DMS 273 treated with DMSO at 0.1 percent for 48 hours (cell line): ENCODE results near the gene SLC34A2.
"Not testable (repeated sequence)": the region's sequence is repeated elsewhere in the genome, so short reads cannot be mapped to it uniquely, and the experiment has no call there.

Experiments
- DNase-seq: peaks from one replicate; lab custom pipeline; 2025; lab: John Stamatoyannopoulos, UW

Gene SLC34A2

GRCh38 chr4:25654971-25655963, at the start of gene SLC34A2:
SLC34A2 (plus strand) TSS chr4:25655851; CDS start chr4:25662501, 6,650 bp downstream.
- DNase-seq, result no peak

- DNase-seq, result no peak
Measured at GRCh38 chr4:25608644-25609043, 47.0 kb upstream of the SLC34A2 start.

- DNase-seq, result no peak
Measured at GRCh38 chr4:25609976-25610375, 45.7 kb upstream of the SLC34A2 start.

GRCh38 chr4:25613613-25614012, 42.0 kb upstream of the SLC34A2 start:
- not testable (repeated sequence) for DNase-seq

- DNase-seq, result no peak
Measured at GRCh38 chr4:25614807-25615206, 40.8 kb upstream of the SLC34A2 start.

GRCh38 chr4:25621027-25621930, 34.4 kb upstream of the SLC34A2 start:
- no peak for DNase-seq

GRCh38 chr4:25624616-25625015, 31.0 kb upstream of the SLC34A2 start:
- no peak for DNase-seq

GRCh38 chr4:25628451-25628850, 27.2 kb upstream of the SLC34A2 start:
- DNase-seq, result no peak

- no peak for DNase-seq
Measured at GRCh38 chr4:25632135-25632534, 23.5 kb upstream of the SLC34A2 start.

GRCh38 chr4:25633541-25633940, 22.1 kb upstream of the SLC34A2 start:
- no peak for DNase-seq

GRCh38 chr4:25635501-25635900, 20.1 kb upstream of the SLC34A2 start:
- no peak for DNase-seq

- no peak for DNase-seq
Measured at GRCh38 chr4:25637581-25638220, 17.9 kb upstream of the SLC34A2 start.

GRCh38 chr4:25638221-25638601, 17.4 kb upstream of the SLC34A2 start:
- no peak for DNase-seq

GRCh38 chr4:25638806-25639205, 16.8 kb upstream of the SLC34A2 start:
- no peak for DNase-seq

GRCh38 chr4:25650311-25650710, 5.3 kb upstream of the SLC34A2 start:
- DNase-seq, result no peak

- no peak for DNase-seq
Measured at GRCh38 chr4:25651682-25652081, 4.0 kb upstream of the SLC34A2 start.

GRCh38 chr4:25654031-25654970, 1.4 kb upstream of the SLC34A2 start:
- DNase-seq, result no peak

- no peak for DNase-seq
Measured at GRCh38 chr4:25656031-25656430, 380 bp downstream of the SLC34A2 start.

GRCh38 chr4:25658357-25658771, 2.7 kb downstream of the SLC34A2 start:
- no peak for DNase-seq

- DNase-seq, result no peak
Measured at GRCh38 chr4:25658777-25659176, 3.1 kb downstream of the SLC34A2 start.

- not testable (repeated sequence) for DNase-seq
Measured at GRCh38 chr4:25661441-25661840, 5.8 kb downstream of the SLC34A2 start.
